Measurements from ENCODE around the gene CCDC59. TPM values are rescaled to one million over a fixed set of nuclear protein-coding genes. Genes with fewer than 3 reads are reported as not detected.

The CCDC59 gene
- total RNA-seq (2022; extraction: Qiagen RNA extraction) = 50.2 to 66.7 TPM (median 55.8 TPM) in 5 replicates

DNA sequence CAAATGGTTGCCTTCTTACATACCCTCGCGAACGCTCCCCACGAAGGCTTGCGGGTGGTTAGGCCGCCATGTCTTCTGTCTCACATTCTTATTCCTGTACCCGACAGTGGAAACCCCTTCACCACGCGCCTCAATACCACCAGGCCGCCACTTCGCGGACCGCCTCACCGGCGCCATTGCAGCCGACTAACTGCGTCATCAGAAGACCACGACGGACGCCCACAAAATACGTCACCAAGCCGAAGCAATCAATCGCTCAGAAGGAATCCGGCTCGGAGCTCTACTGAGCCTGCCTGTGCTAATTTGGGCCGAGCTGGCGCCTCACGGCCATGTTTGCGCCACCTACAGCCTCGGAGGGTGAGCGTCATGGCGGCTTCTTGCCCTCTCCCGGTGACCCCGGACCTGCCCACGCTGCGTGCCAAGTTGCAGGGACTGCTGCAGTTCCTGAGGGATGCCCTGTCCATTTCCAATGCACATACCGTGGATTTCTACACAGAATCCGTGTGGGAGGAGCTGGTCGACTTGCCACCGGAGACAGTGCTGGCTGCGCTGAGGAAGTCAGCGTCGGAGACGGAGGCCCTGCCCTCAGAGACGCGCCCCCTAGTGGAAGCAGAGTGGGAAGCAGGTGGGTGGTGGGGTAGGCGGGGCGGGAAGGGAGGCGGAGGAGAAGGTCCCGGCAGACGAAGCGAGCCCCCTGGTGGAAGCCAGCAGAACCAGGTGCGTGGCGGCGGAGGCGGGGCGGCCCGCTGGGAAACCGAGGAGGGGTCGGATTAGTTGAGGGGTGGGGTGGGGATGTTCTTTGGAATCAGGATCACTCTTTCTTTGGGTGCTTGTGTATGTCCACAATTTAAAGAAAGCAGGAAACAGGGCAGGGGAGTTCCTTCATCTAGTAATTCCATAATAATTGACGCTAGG lies at the start of gene CCDC59, which contains the start of gene METTL25:
CCDC59 (minus strand) TSS at position 188 of the 915 bp plus-strand sequence; CDS start at position 177, 11 bp downstream.
METTL25 (plus strand) TSS at position 330 of the 915 bp plus-strand sequence; CDS start at position 367, 37 bp downstream.

Other genes starting within 250 kb of the CCDC59 start
- 2.0 to 2.3 TPM (median 2.0 TPM) in 5 replicates for gene METTL25, start 142 bp upstream of the CCDC59 start, total RNA-seq (2022; extraction: Qiagen RNA extraction)

Measured in A549 treated with dexamethasone at 1 μM for 4 hours (cell line).